Pancreas (tissue), 10 donors: ENCODE measurements around the gene SMARCAD1. TPM values are rescaled to one million over a fixed set of nuclear protein-coding genes. Genes with fewer than 3 reads are reported as not detected.
"Not testable (repeated sequence)": the region's sequence is repeated elsewhere in the genome, so short reads cannot be mapped to it uniquely, and the experiment has no call there.

Experiments
- ATAC-seq, 4 donors: fragments of 200-7000 bp; cut with Tn5 transposase; one replicate each; pipeline versions ENCODE4 v1.8.0 to v1.9.1; 2020; ENCODE audit warnings: mild to moderate bottlenecking in 4 of 4, moderate library complexity in 4 of 4
- DNase-seq, 6 donors: peaks; one replicate each; pipeline ENCODE4 v3.0.0-alpha.2; 2020
- FAIRE-seq: peaks from 2 replicates; lab custom pipeline; 2012; peaks lifted over from hg19 to GRCh38; lab: Jason Lieb, UNC
- H3K27ac ChIP-seq, 4 donors: fragments of 200-600 bp; sonication (generic); 1 replicate in 3 of 4; 2 replicates in 1 of 4; pipeline versions ENCODE4 v1.5.0 to v1.8.0; 2020
- H3K27me3 ChIP-seq, 4 donors: fragments of 200-600 bp; one replicate each; pipeline ENCODE4 v1.8.0; 2021
- H3K36me3 ChIP-seq, 3 donors: fragments of 200-600 bp; sonication (generic) in 1 of 3; one replicate each; pipeline versions ENCODE4 v1.5.0 to v1.8.0; 2020 to 2021
- H3K4me1 ChIP-seq, 3 donors: fragments of 200-600 bp; one replicate each; pipeline ENCODE4 v1.8.0; 2021
- H3K4me3 ChIP-seq, 4 donors: fragments of 200-600 bp; sonication (generic) in 2 of 4; one replicate each; pipeline versions ENCODE4 v1.5.0 to v1.8.0; 2020 to 2021
- H3K9me3 ChIP-seq, 4 donors: fragments of 200-600 bp; one replicate each; pipeline ENCODE4 v1.8.0; 2021
- WGBS, 2 donors: extraction: QIAGEN DNeasy Blood & Tissue Kit; methylation state at CpG; one replicate each; pipeline ENCODE4 v1.1.7; 2013; 5-methylcytosine and 5-hydroxymethylcytosine counted together
- intact Hi-C, 3 donors: fragments of 100-400 bp; cut with DNase I; formaldehyde crosslinking; loops; one replicate each; pipeline versions ENCODE4 v1.11.1 to v1.14.2; 2022
- polyA plus RNA-seq, 2 donors: library from polyadenylated mRNA; stranded (reverse); fragments of 200-250 nt; gene quantifications; one replicate each; pipeline ENCODE4 v1.2.3, GENCODE V29; 2013
- total RNA-seq, 6 donors: library from RNA; stranded (reverse); fragmentation: NEBNext Ultra II Directional in 4 of 6; extraction: Animal tissue kit (Norgen Biotek cat#: 25700) in 4 of 6; gene quantifications; one replicate each; pipeline versions ENCODE4 v1.2.1 to v1.2.4, GENCODE V29; 2021 to 2023
- TF ChIP-seq, protein P1 (sequence below), 4 donors: fragments of 200-600 bp; sonication (generic) in 3 of 4; IDR thresholded peaks; one replicate each; pipeline versions ENCODE4 v1.5.0 to v1.8.0; 2021; ENCODE audit warnings: antibody characterized with exemption in 4 of 4
- donor health status: healthy with polysubstance abuse.
- donor health status: DM: no; HTN: no; CAD: no; lungs with moderate emphysema.
- donor health status: DM: no; HTN: no; CAD: no.
- donor health status: control.
- donor health status: control.
- donor health status: Bipolar disorder and iron deficiency.
- donor health status: DM: yes; HTN: yes; CAD: no.
- donor health status: DM: no; HTN: no; CAD: no.
- donor health status: DM: no; HTN: no; CAD: no.
- donor health status: DM: yes; HTN: yes; CAD: no.

The SMARCAD1 gene
- total and polyA plus RNA-seq, 8 donors, result 4.9 to 14.1 (median 9.2) TPM

DNA sequence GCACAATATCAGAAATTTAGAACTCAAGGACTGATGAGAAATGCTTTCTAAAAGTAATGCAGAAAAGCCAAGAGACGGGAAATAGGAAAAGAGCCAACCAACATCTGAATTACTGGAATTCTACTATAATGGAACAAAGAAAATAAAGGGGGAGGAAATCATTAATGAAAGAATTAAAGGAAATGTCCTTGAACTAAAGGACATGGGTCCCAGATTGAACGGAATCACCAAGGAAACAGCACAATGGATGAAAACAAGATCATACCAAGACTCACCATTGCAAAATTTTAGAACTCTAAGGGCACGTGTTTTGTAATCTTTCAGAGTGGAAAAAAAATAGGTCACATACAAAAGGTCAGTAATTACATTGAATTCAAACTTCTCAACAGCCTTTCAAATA, 99.0 kb downstream of the SMARCAD1 start:
- Histone ChIP-seq H3K27me3 (no peaks in the 10 kb centered on the region), H3K9me3 (no peaks in the 10 kb centered on the region), H3K36me3 (no peaks in the 10 kb centered on the region), H3K27ac (no peak overlapping the region), H3K4me3 (no peak overlapping the region), H3K4me1 (peaks cover 0 to 3% (median 0%) of the 10 kb centered on the region in 3 donors)
- ATAC-seq, result peak in 1 of 4 donors; percentile 29
- TF ChIP-seq, protein P1, sequence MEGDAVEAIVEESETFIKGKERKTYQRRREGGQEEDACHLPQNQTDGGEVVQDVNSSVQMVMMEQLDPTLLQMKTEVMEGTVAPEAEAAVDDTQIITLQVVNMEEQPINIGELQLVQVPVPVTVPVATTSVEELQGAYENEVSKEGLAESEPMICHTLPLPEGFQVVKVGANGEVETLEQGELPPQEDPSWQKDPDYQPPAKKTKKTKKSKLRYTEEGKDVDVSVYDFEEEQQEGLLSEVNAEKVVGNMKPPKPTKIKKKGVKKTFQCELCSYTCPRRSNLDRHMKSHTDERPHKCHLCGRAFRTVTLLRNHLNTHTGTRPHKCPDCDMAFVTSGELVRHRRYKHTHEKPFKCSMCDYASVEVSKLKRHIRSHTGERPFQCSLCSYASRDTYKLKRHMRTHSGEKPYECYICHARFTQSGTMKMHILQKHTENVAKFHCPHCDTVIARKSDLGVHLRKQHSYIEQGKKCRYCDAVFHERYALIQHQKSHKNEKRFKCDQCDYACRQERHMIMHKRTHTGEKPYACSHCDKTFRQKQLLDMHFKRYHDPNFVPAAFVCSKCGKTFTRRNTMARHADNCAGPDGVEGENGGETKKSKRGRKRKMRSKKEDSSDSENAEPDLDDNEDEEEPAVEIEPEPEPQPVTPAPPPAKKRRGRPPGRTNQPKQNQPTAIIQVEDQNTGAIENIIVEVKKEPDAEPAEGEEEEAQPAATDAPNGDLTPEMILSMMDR (IDR thresholded peaks at IDR 0.05), result no peak
- FAIRE-seq, result no peak
- intact Hi-C loops, result loop anchor here in 1 of 3 donors (10.0 kb wide), 1 partner anchor 88 kb away; no protein-coding TSS in a partner anchor
- WGBS, 2 donors, result 43 to 53% methylated on average over 3 of the region's 3 CpGs
- no peak for DNase-seq

DNA sequence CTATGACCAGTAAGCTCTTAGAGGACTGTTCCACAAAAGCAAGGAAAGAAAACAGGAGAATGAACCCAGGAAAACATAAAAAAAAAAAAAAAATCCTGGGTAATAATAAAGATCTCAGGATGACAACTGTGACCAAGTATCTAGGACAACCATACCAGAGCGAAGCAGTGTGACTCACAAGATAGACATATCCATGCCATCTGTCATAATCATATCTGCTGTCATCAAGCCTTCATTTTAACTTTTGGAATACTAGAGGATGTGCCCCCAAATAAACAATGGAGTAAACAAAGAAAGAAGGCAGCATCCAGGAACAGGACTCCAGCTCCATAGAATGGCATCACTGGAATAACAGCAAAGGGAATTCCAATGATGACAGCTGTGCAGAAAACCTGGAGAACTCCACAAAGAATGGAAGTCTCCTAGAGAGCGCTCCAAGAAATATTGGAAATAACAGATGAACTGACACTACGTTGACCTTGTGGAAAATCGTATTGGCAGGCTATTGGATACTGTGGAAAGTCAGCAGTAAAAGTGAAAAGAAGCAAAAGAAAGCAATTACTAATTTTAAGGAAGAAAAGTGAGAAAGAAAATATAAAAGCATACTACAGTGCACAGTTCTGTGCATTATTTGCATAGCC, 99.7 kb downstream of the SMARCAD1 start:
- H3K4me3 ChIP-seq, result no peak overlapping the region

DNA sequence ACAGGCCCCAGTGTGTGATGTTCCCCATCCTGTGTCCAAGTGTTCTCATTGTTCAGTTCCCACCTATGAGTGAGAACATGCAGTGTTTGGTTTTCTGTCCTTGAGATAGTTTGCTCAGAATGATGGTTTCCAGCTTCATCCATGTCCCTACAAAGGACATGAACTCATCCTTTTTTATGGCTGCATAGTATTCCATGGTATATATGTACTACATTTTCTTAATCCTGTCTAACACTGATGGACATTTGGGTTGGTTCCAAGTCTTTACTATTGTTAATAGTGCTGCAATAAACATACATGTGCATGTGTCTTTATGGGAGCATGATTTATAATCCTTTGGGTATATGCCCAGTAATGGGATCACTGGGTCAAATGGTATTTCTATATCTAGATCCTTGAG, 112.3 kb downstream of the SMARCAD1 start:
- H3K4me3 ChIP-seq, intact Hi-C loops, H3K4me1 ChIP-seq, H3K9me3 ChIP-seq, H3K36me3 ChIP-seq, H3K27ac ChIP-seq, H3K27me3 ChIP-seq, ATAC-seq, DNase-seq, FAIRE-seq: not testable (repeated sequence)

More for the DNA sequence above, 99.7 kb downstream of the SMARCAD1 start:
- Histone ChIP-seq H3K4me1 (peaks cover 0 to 3% (median 0%) of the 10 kb centered on the region in 3 donors), H3K27me3 (no peaks in the 10 kb centered on the region), H3K27ac (no peak overlapping the region), H3K36me3 (no peaks in the 10 kb centered on the region), H3K9me3 (no peaks in the 10 kb centered on the region)
- FAIRE-seq (no peak), ATAC-seq (no peak), DNase-seq (no peak)
- intact Hi-C loops, result loop anchor here in 1 of 3 donors (10.0 kb wide), 1 partner anchor 87 kb away; no protein-coding TSS in a partner anchor
- TF ChIP-seq, protein P1 (IDR thresholded peaks at IDR 0.05), result no peak
- WGBS, 2 donors, result 87 to 89% methylated on average over 4 of the region's 4 CpGs

DNA sequence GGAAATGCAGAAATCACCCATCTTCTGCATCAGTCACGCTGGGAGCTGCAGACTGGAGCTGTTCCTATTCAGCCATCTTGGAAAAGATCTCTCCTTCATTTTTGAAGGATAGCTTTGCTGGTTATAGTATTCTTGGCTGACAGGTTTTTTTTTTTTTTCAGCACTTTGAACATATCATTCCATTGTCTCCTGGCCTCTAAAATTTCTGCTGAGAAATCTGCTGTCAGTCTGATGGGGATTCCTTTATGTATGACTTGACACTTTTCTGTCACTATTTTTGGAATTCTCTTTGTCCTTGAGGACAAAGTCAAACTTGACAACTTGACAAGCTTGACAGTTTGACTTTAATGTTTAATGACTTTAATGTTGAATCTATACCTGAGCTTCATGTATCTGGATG, 118.2 kb downstream of the SMARCAD1 start:
- DNase-seq, result no peak
- ATAC-seq, result no peak
- TF ChIP-seq, protein P1 (IDR thresholded peaks at IDR 0.05), result no peak
- no peaks in the 10 kb centered on the region for H3K27me3 ChIP-seq
- H3K4me3 ChIP-seq, result no peak overlapping the region
- intact Hi-C loops, result no loop called here
- WGBS, 2 donors, result 84 to 87% methylated on average over 1 of the region's 1 CpG
- H3K36me3 ChIP-seq, result no peaks in the 10 kb centered on the region
- peaks cover 0 to 4% (median 0%) of the 10 kb centered on the region in 4 donors for H3K9me3 ChIP-seq
- no peaks in the 10 kb centered on the region for H3K4me1 ChIP-seq
- no peak overlapping the region for H3K27ac ChIP-seq
- no peak for FAIRE-seq

DNA sequence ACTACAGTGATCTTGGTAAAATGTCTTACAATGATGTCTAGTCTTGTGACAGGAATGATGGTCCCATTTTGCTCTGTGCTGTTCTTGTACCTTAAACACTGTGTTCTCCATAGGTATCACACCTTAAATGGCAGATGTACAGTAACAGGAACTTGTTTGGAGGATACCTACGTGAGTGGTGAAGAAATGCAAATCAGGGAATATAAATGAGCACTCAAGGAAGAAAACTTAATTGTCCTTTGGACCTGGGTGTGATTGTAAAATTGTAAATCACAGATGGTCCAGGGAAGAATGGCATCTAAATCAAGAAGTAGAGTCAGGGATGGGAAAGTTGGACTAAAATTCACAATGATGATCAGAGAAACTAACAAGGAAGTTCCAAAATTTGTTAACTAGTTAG, 122.3 kb downstream of the SMARCAD1 start:
- Histone ChIP-seq H3K4me1 (no peaks in the 10 kb centered on the region), H3K9me3 (peaks cover 0 to 4% (median 0%) of the 10 kb centered on the region in 4 donors), H3K27ac (no peak overlapping the region), H3K4me3 (no peak overlapping the region), H3K27me3 (no peaks in the 10 kb centered on the region), H3K36me3 (no peaks in the 10 kb centered on the region)
- TF ChIP-seq, protein P1 (IDR thresholded peaks at IDR 0.05), result no peak
- 50 to 57% methylated on average over 1 of the region's 1 CpG for WGBS, 2 donors
- FAIRE-seq (no peak), ATAC-seq (no peak), DNase-seq (no peak)
- intact Hi-C loops, result no loop called here
